C4-2B (cell line): ENCODE measurements around the gene FKBP1B.

ENCODE experiments used
- H3K27ac ChIP-seq: fragments of 450-650 bp; 2 replicates; pipeline ENCODE4 v1.5.1; 2017
- ZFX ChIP-seq: fragments of 450-650 bp; IDR thresholded peaks from 2 replicates; pipeline ENCODE4 v1.6.1; 2017
- TF ChIP-seq, protein P1 (sequence below): fragments of 450-650 bp; conservative IDR thresholded peaks from 2 replicates; pipeline ENCODE4 v1.5.1; 2017; ENCODE audit warnings: mild to moderate bottlenecking

Gene FKBP1B

DNA sequence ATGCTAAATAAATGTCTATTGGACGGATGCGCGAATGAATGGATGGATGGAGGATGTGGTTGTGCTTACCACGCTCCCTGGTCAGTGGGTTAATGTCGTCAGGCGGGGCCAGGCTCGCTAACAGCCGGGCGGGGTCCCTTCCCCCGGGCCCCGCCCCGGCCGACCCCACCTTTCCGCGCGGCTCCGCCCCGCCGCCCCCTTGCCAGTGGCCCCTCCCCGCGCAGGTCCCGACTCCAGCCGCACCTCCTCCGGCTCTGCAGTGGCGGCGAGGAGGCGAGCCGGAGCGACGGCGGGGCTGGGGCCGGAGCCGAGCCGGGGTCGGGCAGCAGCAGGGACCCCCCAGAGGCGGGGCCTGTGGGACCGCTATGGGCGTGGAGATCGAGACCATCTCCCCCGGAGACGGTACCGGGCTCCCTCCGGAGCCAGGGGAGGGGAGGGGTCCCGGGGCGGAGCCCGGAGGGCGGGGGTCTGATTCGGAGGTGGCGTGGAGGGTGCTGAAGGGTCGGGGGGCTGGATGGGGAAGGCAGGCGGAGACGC lies at the start of gene FKBP1B:
Gene FKBP1B, plus strand, starts transcription at position 257 of the 537 bp plus-strand sequence. Its CDS starts 109 bp downstream, at position 366.
- TF ChIP-seq ZFX: no peak
- TF ChIP-seq, protein P1, sequence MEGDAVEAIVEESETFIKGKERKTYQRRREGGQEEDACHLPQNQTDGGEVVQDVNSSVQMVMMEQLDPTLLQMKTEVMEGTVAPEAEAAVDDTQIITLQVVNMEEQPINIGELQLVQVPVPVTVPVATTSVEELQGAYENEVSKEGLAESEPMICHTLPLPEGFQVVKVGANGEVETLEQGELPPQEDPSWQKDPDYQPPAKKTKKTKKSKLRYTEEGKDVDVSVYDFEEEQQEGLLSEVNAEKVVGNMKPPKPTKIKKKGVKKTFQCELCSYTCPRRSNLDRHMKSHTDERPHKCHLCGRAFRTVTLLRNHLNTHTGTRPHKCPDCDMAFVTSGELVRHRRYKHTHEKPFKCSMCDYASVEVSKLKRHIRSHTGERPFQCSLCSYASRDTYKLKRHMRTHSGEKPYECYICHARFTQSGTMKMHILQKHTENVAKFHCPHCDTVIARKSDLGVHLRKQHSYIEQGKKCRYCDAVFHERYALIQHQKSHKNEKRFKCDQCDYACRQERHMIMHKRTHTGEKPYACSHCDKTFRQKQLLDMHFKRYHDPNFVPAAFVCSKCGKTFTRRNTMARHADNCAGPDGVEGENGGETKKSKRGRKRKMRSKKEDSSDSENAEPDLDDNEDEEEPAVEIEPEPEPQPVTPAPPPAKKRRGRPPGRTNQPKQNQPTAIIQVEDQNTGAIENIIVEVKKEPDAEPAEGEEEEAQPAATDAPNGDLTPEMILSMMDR: no peak
- H3K27ac ChIP-seq: 0 out of 2 replicates have a peak within 1 kb of the TSS, but pooled peaks have one; percentile 22

DNA sequence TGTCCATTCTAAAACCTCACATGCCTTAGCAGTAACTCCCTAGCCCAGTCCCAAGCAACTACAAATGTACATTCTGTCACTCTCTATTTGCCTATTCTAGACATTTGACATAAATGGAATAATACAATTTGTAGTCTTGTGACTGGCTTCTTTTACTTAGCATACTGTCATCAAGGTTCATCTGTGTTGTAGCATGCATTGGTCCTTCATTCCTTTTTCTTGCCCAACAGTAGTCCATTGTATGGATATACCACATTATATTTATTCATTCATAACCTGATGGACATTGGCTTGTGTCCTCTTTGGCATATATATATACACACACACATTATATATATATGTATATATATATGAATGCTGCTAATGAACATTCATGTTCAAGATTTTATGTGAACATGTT lies 41.8 kb upstream of the FKBP1B start:
- TF ChIP-seq, protein P1: no peak
- no peak for TF ChIP-seq ZFX

DNA sequence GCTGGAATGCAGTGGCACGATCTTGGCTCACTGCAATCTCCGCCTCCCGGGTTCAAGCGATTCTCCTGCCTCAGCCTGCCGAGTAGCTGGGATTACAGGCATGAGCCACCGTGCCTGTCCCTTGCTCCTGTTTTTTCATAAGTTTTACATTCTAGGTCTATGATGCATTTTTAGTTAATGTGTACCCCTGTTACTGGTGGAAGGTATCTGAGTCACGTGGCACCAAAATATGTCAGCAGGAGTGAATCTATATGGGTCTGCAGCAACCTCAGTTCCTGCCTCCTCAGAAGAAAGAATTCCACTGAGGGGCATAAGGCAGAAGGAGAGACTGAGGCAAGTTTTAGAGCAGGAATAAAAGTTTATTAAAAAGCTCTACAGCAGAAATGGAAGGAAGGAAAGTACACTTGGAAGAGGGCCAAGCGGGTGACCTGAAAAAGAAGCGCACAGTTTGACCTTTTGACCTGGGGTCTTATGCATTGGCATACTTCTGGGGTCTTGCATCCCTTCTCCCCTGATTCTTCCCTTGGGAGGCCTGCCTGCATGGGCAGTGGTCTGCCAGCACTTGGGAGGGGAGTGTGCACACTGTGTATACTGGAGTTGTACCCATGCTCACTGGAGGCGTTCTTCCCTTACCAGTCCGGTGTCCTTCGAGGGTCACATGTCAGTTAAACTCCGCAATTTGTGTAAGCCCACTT lies 40.7 kb upstream of the FKBP1B start:
- no peak overlapping the region for H3K27ac ChIP-seq
- TF ChIP-seq ZFX: no peak
- TF ChIP-seq, protein P1: no peak

More for the DNA sequence above, 41.8 kb upstream of the FKBP1B start:
- no peak overlapping the region for H3K27ac ChIP-seq

DNA sequence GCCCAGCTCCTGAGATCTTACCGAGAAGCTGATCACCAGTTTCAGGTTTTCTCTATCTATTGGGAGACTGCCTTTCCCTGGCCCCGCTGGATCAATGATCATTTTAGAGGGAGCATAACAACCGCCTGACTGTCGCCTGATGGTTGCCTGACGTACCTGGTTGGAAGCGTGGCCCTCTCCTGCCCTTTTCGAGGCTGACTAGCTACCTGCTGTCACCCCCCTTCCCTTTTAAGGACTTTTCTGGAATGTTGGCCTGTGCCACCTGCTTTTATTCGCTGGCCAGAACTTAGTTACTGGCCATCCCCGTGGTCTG lies 40.2 kb upstream of the FKBP1B start:
- no peak overlapping the region for H3K27ac ChIP-seq
- TF ChIP-seq ZFX: no peak
- TF ChIP-seq, protein P1: no peak

DNA sequence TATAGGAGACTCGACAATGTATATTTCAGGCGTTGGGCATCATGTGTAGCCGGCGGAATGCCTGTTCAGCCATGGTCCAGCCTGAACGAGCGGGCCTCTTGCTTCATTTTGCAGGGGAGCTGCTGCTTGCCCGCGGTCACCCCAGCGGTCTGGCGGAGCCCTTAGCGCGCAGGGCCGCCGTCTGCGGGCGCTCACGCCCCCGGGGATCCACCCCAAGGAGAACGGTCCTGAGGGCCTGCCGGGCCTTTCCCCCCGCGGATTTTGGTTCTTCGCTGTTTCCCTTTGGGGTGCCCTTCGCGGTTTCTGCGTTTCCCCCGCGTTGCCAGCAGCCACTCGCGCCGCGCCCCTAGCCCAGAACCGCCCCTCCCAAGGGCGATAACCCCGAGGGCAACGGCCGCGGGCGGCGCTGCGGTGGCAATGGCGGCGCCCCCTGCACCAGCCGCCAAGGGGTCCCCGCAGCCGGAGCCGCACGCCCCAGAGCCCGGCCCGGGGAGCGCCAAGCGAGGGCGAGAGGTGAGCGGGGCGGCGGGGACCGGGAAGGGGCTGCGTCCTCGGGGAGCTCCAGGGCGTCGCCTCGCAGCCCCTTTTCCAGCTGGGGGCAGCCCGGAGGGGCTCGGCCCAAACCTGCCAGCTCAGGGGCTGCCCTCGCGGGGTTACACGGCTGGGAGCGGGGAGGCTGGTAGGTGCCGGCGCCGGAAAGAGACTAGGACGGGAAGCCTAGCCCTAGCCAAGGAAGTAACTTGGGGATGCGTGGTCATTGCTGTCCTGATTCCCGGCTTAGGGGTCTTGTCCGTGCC lies 39.7 kb upstream of the FKBP1B start, which contains the start of gene MFSD2B:
Gene MFSD2B, plus strand, starts transcription at position 406 of the 797 bp plus-strand sequence. Its CDS starts 12 bp downstream, at position 418.
- H3K27ac ChIP-seq: no peak within 1 kb of the TSS
- TF ChIP-seq, protein P1: no peak
- TF ChIP-seq ZFX: no peak

DNA sequence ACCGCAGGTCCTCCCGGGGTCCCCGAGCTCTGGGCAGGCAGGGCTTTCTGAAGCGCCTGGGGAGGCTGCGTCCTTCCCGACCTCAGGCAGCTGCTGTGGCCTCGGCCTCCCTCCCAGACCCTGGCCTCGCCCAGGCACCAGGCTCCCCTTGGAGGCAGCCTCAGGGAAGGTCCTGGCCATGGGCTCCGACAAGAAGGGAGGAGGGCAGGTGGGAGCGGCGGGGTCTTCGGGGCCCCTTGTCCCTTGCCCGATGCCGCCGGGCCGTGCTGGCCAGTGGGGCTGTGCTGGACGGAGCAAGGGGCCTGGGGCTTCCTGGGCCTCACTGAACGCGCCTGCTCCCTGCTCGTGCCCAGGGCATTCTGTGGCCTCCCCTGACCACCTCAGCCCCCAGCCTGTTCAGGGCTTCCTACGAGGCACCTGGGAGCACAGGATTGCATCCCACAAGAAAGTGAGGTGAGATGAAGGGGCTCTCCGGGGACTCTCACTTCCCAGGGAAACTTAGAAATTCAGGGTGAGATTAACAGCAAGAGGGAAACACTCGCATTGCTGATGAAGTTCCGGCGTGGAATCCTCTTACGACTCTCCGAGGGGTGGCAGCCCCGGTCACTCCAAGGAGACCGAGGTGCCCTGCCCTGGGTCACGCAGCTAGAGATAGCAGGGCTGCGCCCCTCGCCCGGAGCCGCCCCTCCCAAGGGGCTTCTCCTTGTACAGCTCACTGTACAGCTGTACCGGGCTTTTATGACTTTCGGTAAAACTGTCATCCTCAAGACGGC lies 38.9 kb upstream of the FKBP1B start:
- TF ChIP-seq ZFX: no peak
- TF ChIP-seq, protein P1: no peak
- H3K27ac ChIP-seq: no peak overlapping the region
